HG03135 (cell line): ENCODE results near the gene CROCC.

Experiments used
- ATAC-seq: cut with Tn5 transposase; IDR thresholded peaks from one replicate; pipeline ENCODE4 v1.9.1; 2021; ENCODE audit warnings: mild to moderate bottlenecking, moderate library complexity; ENCODE audit not compliant: unreplicated experiment

CROCC gene

GRCh38 chr1:16980473-16981268 lies 58.9 kb downstream of the CROCC start, which contains the start of gene MFAP2:
Gene MFAP2, minus strand, starts transcription at chr1:16980620. Its CDS starts 2,347 bp downstream, at chr1:16978273.
- no peak for ATAC-seq

DNA sequence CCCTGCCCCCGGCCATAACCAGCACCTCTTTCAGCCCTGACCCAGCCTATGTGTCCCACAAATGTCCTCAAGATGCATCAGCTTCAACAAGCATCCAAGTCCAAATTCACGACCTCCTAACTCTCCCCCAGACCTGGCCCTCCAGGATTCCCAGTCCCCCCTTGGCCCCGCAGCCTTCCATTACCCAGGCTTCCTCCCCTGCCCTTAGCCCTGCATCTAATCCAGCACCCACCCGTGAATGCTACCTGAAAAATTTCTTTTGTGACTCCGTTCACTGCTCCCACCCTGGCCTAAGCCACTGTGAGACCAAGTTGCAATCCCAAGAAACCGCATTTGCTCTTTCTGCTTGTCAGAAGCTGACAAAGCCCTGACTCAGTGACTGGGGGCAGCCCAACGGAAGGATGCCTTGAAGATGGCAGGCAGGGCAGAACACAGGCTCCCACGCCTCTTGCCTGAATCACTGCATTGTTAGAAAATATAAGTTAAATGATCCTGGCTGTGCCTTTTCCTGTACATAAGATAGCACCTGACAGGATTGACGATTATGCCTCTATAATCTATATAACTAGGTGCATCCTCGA lies 59.6 kb downstream of the CROCC start:
- ATAC-seq, result no peak

DNA sequence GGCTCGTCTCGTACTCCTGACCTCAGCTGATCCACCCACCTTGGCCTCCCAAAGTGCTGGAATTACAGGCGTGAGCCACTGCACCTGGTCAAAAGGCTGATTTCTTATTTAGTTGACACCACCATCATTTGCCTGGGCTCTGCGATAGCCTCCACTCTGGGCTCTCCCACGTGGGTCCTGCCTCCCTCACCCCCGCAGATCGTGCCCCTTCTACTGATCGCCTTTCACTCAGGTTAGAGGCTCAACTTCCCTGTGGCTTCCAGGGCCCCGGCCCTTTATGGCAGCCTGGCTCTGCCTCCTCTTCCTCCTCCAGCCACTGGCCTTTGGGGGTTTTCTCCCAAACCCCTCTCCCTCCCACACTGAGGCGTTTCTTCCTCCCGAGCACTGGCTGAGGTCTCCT lies 61.2 kb downstream of the CROCC start:
- ATAC-seq, result no peak

DNA sequence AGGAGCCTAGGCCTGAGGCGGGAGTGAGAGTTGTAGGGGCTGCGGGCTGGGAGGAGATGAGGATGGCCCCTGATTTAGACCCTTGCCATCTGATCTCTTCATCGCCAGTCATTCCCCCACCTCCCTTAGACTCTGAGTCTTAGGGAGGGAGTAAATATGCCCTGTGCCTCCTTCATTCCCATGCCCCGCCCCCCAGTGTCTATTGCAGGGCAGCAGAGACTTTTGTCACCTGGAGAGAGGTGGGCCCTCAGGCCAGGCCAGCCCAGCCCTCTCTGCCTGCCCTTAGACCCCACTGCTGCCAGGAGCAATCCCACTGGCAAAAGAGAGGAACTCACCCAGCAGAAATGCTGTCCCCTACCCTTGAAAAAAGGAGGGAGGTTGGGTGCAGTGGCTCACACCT lies 61.9 kb downstream of the CROCC start:
- ATAC-seq, result no peak

GRCh38 chr1:16984717-16985116 lies 63.0 kb downstream of the CROCC start:
- ATAC-seq, result no peak

- no peak for ATAC-seq
Measured at GRCh38 chr1:16986113-16986512, 64.4 kb downstream of the CROCC start.

DNA sequence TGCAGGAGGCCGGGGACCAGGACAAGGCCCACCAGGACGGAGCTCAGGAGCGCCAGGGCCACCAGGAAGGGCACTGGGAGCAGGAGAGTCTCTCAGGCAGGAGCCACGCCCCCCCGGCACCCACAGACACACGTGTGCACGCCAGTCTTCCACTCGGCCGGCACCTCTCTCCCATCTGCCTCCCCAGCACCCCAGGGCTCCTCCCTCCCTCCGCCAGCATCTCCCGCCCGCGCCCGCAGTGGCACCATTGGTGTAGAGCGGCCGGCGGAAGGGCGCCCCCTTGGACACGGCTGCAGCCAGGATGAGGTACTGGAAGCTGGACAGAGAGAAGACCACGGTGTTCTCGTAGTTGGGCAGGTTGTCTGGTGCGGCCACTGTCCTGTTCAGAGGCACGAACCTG lies 64.8 kb downstream of the CROCC start:
- no peak for ATAC-seq

GRCh38 chr1:16986962-16987361 lies 65.2 kb downstream of the CROCC start:
- ATAC-seq, result no peak

DNA sequence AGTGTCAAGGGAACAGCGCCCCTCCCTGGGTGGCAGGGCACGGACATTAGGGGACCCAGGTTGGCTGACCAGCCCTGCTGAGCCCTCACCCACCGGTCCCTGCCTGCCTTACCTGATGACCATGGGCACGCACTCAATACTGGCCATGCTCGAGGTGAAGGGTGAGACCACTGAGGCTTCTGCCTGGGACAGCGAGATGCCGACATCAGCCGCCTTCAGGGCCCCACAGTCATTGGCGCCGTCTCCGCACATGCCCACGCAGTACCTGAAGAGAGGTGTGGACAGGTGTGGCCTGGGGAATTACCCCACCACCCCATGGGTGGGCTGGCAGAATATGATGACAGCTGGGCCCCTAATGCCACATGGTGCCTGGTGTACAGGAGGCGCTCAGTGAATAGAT lies 66.5 kb downstream of the CROCC start:
- ATAC-seq, result no peak

GRCh38 chr1:16989676-16990391 lies 68.1 kb downstream of the CROCC start:
- ATAC-seq, result no peak

- ATAC-seq, result no peak
Measured at GRCh38 chr1:16991571-16991970, 69.8 kb downstream of the CROCC start.

GRCh38 chr1:16992102-16992501 lies 70.4 kb downstream of the CROCC start:
- ATAC-seq, result no peak

DNA sequence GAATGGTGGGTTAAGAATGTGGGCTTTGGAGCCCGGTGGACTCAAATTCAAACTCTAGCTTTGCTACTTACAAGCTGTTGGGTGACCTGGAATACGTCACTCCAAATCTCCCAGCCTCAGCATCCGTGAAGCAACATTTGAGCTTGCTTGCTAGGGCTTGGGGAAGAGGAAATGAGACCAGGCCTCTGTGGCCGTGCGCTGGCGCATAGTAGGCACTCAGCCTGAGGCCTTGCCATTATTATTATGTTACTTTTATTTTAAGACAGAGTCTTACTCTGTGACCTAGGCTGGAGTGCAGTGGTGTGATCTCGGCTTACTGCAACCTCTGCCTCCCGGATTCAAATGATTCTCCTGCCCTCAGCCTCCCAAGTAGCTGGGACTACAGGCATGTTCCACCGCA lies 70.9 kb downstream of the CROCC start:
- ATAC-seq, result no peak

DNA sequence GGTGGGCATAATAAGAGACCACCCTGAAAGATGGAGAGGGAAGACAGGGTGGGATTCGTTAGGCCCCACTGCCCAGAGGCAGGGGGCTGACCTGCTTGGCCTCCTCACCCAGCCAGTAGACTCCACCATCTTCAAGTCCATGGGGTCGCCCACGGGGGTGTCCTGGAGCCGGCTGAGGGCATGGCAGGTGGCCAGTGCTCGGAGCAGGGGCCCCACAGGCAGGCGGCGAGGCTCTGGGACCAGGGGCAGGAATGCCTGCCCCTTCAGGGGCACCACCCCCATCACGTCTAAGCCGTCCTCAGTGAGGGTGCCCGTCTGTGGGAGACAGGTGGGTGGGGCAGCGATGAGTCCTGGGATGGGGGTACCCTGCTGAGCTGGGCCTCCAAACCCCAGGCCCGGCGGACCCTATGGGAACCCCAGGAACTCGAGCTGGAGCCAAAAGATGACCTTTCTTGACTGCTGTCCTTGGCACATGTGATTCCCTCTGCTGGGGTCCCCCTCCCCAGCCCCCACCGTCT lies 71.8 kb downstream of the CROCC start:
- no peak for ATAC-seq

- no peak for ATAC-seq
Measured at GRCh38 chr1:16996845-16997244, 75.1 kb downstream of the CROCC start.

DNA sequence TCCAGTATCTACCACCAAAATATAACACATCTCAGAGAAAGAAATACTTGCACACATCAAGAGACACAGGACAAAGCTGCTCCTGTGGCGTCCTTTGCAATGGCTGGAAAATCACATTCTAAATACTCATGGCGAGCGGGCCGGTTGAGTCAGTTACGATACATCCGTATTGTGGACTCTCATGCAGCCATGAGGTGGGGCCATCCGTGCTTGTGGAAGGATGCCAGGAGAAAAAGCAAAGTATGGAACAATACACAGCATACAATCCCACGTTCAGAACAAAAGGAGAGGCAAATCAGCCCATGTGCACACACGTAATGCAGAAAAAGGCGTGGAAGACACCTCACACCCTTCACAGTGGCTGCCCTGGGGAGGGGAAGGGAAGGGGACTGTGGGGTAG lies 76.9 kb downstream of the CROCC start:
- no peak for ATAC-seq

- no peak for ATAC-seq
Measured at GRCh38 chr1:16999863-17000262, 78.1 kb downstream of the CROCC start.

DNA sequence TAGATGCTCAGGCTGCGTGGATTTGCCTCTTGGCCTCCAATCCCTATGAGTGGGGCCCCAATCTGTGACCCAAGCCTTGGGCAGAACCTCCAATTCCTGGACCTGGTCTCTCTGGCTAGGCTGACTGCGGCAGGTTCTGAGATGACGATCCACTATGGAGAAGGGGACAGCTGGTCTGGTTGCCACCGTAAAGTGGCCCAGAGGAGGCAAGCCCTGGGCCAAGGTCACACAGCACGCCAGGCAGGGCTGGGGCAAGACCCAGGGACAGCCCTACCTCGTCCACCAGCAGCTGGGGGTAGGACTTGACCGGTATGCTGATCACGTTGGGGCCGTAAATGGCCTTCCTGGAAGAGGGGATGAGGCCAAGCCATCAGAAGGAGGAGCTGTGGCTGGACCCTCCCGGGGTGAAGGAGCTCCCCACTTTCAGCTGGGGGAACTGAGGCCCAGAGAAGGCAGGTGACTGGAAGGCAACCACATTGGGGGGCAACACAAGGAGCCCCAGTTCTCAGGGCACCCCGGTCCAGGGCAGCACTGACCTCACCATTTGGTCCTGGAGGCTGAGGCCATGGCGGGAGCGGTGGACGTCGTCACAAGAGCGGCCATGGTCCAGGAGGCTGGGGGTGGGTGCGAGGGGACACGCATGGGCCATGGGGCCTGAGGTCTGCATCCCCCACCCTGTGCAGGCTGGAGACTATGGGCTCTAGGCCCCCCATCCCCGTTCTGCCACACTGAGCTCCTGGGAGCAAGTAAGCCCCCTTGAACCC lies 80.2 kb downstream of the CROCC start:
- ATAC-seq, result no peak

- no peak for ATAC-seq
Measured at GRCh38 chr1:17002524-17002902, 80.8 kb downstream of the CROCC start.

DNA sequence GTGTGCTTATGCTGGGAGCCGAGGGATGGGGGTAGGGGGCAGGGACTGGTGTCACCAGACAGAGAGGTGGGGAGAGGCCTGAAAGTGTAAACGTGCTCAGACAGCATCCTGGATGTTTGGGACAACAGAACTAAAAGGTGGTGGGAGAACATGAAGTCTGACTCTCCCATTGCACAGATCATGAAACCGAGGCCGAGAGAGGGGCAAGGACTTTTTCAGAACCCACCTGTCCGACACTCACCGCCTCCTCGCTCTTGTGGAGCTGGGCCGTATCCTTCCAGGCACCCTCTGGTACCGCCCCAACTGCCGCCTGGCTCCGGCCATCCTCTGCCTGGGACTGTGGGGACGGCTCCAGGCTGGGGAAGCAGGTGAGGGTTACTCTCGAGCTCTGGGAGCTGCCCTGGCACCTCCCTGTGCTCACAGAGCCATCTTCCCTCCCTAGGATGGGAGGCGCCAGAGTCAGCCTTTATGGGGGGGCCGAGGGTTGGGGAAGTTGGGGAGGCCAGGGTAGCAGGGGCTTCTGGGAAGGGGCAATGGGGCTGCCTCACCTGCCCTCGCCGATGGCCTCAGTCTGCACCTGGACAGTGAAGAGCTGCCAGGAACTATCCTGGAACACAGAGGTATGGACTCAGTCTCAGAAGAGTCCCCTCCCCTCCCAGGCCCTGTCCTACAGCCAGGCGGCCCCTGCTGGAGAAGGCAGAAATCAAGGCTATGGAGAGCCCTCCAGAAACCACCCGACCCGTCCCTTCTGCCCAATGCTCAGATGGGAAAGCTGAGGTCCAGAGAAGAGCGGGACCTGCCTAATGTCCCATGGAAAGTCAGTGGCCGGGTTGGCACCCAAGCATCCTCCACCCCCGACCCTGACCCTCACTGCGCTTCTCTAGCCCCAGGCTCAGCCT lies 83.0 kb downstream of the CROCC start:
- ATAC-seq, result no peak
